IMR-90 (cell line): ENCODE measurements around the gene HSPH1. TPM values are rescaled to one million over a fixed set of nuclear protein-coding genes. Genes with fewer than 3 reads are reported as not detected.

Experiments
- ATAC-seq: fragments of 200-7000 bp; cut with Tn5 transposase; 2 replicates; pipeline ENCODE4 v1.9.1; 2020; ENCODE audit warnings: low read depth, mild to moderate bottlenecking, moderate library complexity
- BruUV-seq: library from RNA; stranded (reverse); fragments of 400-500 nt; replicated peaks from 2 replicates; lab custom pipeline; 2021; lab: Mats Ljungman, UMichigan
- CTCF ChIA-PET: fragments of 300-600 bp; formaldehyde crosslinking; extraction: SDS; loops from one replicate; lab custom pipeline; 2021; ENCODE audit warnings: antibody characterized with exemption; lab: Yijun Ruan, JAX
- POLR2A ChIA-PET: fragments of 300-600 bp; sonication (Branson Sonifier 250); formaldehyde crosslinking; loops from one replicate; lab custom pipeline; 2022; ENCODE audit warnings: antibody characterized with exemption; ENCODE audit not compliant: unreplicated experiment; lab: Charles Lee
- DNase-seq: peaks from one replicate; pipeline ENCODE4 v3.0.0; 2013
- H2AFZ ChIP-seq: replicated peaks from 2 replicates; pipeline ENCODE3; 2013; ENCODE audit warnings: low read length, mild to moderate bottlenecking; ENCODE audit not compliant: poor library complexity
- H2AK5ac ChIP-seq: 2 replicates; pipeline ENCODE4 v1.6.1; 2013; ENCODE audit warnings: low read depth, low read length, inconsistent platforms
- H2AK9ac ChIP-seq: replicated peaks from 2 replicates; pipeline ENCODE3; 2013; ENCODE audit warnings: mild to moderate bottlenecking, low read depth, low read length, moderate library complexity; ENCODE audit not compliant: poor library complexity
- H2BK120ac ChIP-seq: 2 replicates; pipeline ENCODE4 v1.6.1; 2013; ENCODE audit warnings: low read depth, low read length, inconsistent platforms
- H2BK15ac ChIP-seq: 3 replicates; pipeline ENCODE4 v1.6.1; 2013; ENCODE audit warnings: low read depth, low read length, inconsistent platforms
- H2BK20ac ChIP-seq: 2 replicates; pipeline ENCODE4 v1.6.1; 2013; ENCODE audit warnings: low read depth, mild to moderate bottlenecking, inconsistent platforms, low read length, moderate library complexity
- H2BK5ac ChIP-seq: 2 replicates; pipeline ENCODE4 v1.6.1; 2013; ENCODE audit warnings: mild to moderate bottlenecking, low read depth, low read length, inconsistent platforms; ENCODE audit not compliant: poor library complexity, severe bottlenecking
- H3K14ac ChIP-seq: replicated peaks from 2 replicates; pipeline ENCODE4 v1.6.1; 2013; ENCODE audit warnings: low read depth, low read length, inconsistent platforms
- H3K18ac ChIP-seq: 2 replicates; pipeline ENCODE4 v1.6.1; 2013; ENCODE audit warnings: low read depth, low read length, control low read depth
- H3K23ac ChIP-seq: 2 replicates; pipeline ENCODE4 v1.6.1; 2013; ENCODE audit warnings: low read depth, low read length, inconsistent platforms
- H3K27ac ChIP-seq: 2 replicates; pipeline ENCODE4 v1.5.1; 2013; ENCODE audit warnings: mild to moderate bottlenecking, control low read depth, low read length; ENCODE audit not compliant: insufficient read depth
- H3K27me3 ChIP-seq: 2 replicates; pipeline ENCODE4 v1.6.1; 2013; ENCODE audit warnings: low read length; ENCODE audit not compliant: control insufficient read depth, insufficient read depth
- H3K36me3 ChIP-seq: 2 replicates; pipeline ENCODE4 v1.6.1; 2013; ENCODE audit warnings: low read length, mixed read lengths; ENCODE audit not compliant: control insufficient read depth, insufficient read depth
- H3K4ac ChIP-seq: 2 replicates; pipeline ENCODE4 v1.6.1; 2013; ENCODE audit warnings: low read depth, low read length, inconsistent platforms
- H3K4me1 ChIP-seq: 2 replicates; pipeline ENCODE4 v1.6.1; 2013; ENCODE audit warnings: low read length, mixed read lengths; ENCODE audit not compliant: control insufficient read depth, insufficient read depth
- H3K4me2 ChIP-seq: 2 replicates; pipeline ENCODE4 v1.6.1; 2013; ENCODE audit warnings: low read depth, mild to moderate bottlenecking, control low read depth, low read length, moderate library complexity
- H3K4me3 ChIP-seq: 2 replicates; pipeline ENCODE4 v1.5.1; 2013; ENCODE audit warnings: low read depth, mild to moderate bottlenecking, control low read depth, low read length, moderate library complexity; ENCODE audit not compliant: insufficient read depth
- H3K56ac ChIP-seq: 2 replicates; pipeline ENCODE4 v1.6.1; 2013; ENCODE audit warnings: low read length, inconsistent platforms; ENCODE audit not compliant: insufficient read depth; ENCODE audit errors: extremely low read depth
- H3K79me1 ChIP-seq, 2 experiments: 2 replicates each; pipeline ENCODE4 v1.6.1; 2013; ENCODE audit warnings: low read length in 2 of 2, inconsistent platforms in 1 of 2, low read depth in 1 of 2
- H3K9ac ChIP-seq: 2 replicates; pipeline ENCODE4 v1.6.1; 2013; ENCODE audit warnings: low read depth, low read length, control low read depth
- H3K9me1 ChIP-seq: 2 replicates; pipeline ENCODE4 v1.6.1; 2013; ENCODE audit warnings: low read length, inconsistent platforms; ENCODE audit not compliant: insufficient read depth
- H3K9me3 ChIP-seq: 2 replicates; pipeline ENCODE4 v1.6.1; 2013; ENCODE audit warnings: low read length; ENCODE audit not compliant: control insufficient read depth, insufficient read depth
- H4K20me1 ChIP-seq: 2 replicates; pipeline ENCODE4 v1.6.1; 2013; ENCODE audit warnings: low read length, inconsistent platforms; ENCODE audit not compliant: insufficient read depth
- H4K5ac ChIP-seq: 2 replicates; pipeline ENCODE4 v1.6.1; 2013; ENCODE audit warnings: mild to moderate bottlenecking, low read depth, low read length, control low read depth
- H4K8ac ChIP-seq, 2 experiments: 2 replicates each; pipeline ENCODE4 v1.6.1; 2013; ENCODE audit warnings: low read depth in 2 of 2, low read length in 2 of 2, control low read depth in 1 of 2, inconsistent platforms in 1 of 2
- H4K91ac ChIP-seq: 2 replicates; pipeline ENCODE4 v1.6.1; 2013; ENCODE audit warnings: low read depth, low read length, inconsistent platforms; ENCODE audit not compliant: insufficient read depth
- CEBPB ChIP-seq: IDR thresholded peaks from 2 replicates; pipeline ENCODE4 v1.6.1; 2012; ENCODE audit warnings: low read depth, low read length, improper control_type of control experiment
- FOS ChIP-seq: fragments of 150-350 bp; IDR thresholded peaks from 2 replicates; pipeline ENCODE4 v1.6.1; 2016; ENCODE audit warnings: low read depth, low read length
- MAFK ChIP-seq: IDR thresholded peaks from 2 replicates; pipeline ENCODE4 v1.6.1; 2012; ENCODE audit warnings: low read depth, low read length, improper control_type of control experiment
- RCOR1 ChIP-seq: IDR thresholded peaks from 2 replicates; pipeline ENCODE4 v1.6.1; 2012; ENCODE audit warnings: mild to moderate bottlenecking, low read length, improper control_type of control experiment; ENCODE audit not compliant: insufficient replicate concordance
- SMC3 ChIP-seq: fragments of 150-350 bp; IDR thresholded peaks from 2 replicates; pipeline ENCODE4 v1.6.1; 2016; ENCODE audit warnings: low read depth, mild to moderate bottlenecking, antibody characterized with exemption, low read length, moderate library complexity
- WGBS, 2 experiments: methylation state at CpG; one replicate each; pipeline versions ENCODE4 v1.1.5 to v1.1.7; 2013; ENCODE audit warnings: missing lambda C conversion rate in 2 of 2; ENCODE audit not compliant: insufficient read length in 1 of 2; ENCODE audit errors: extremely low coverage in 2 of 2; 5-methylcytosine and 5-hydroxymethylcytosine counted together
- dilution Hi-C: fragments of 300-500 bp; cut with HindIII; formaldehyde crosslinking; loops from one replicate; pipeline ENCODE4 v1.14.3; 2018; ENCODE audit warnings: low sequenced_read_pairs; ENCODE audit not compliant: unreplicated experiment
- in situ Hi-C: fragments of 300-500 bp; cut with MboI; formaldehyde crosslinking; loops from 3 replicates; pipeline ENCODE4 v1.14.3; 2019; ENCODE audit warnings: low sequenced_read_pairs, inconsistent platforms, mixed read lengths
- intact Hi-C: fragments of 100-400 bp; cut with micrococcal nuclease; formaldehyde crosslinking; loops from 2 replicates; pipeline ENCODE4 v1.10.0; 2022
- polyA plus RNA-seq, 3 experiments: library from polyadenylated mRNA; depleted of rRNA; stranded (reverse); fragments of >200 nt; gene quantifications; 2 replicates each; pipeline ENCODE4 v1.2.3, GENCODE V29; 2012; ENCODE audit warnings: low replicate concordance in 1 of 3
- total RNA-seq: library from RNA; depleted of rRNA; stranded (reverse); fragments of >200 nt; gene quantifications from 2 replicates; pipeline ENCODE4 v1.2.3, GENCODE V29; 2012
- TF ChIP-seq, protein P1 (sequence below): fragments of 150-350 bp; IDR thresholded peaks from 2 replicates; pipeline ENCODE4 v1.6.1; 2017; ENCODE audit warnings: mild to moderate bottlenecking, antibody characterized with exemption, low read length, low read depth
- TF ChIP-seq, protein P2 (sequence below): conservative IDR thresholded peaks from 2 replicates; pipeline ENCODE4 v1.5.1; 2012; ENCODE audit warnings: mild to moderate bottlenecking, low read depth, low read length, improper control_type of control experiment

The HSPH1 gene
- total and polyA plus RNA-seq, 2 of the 4 experiments (the other 2 are of a cell fraction) = 36.8 to 40.3 TPM

DNA sequence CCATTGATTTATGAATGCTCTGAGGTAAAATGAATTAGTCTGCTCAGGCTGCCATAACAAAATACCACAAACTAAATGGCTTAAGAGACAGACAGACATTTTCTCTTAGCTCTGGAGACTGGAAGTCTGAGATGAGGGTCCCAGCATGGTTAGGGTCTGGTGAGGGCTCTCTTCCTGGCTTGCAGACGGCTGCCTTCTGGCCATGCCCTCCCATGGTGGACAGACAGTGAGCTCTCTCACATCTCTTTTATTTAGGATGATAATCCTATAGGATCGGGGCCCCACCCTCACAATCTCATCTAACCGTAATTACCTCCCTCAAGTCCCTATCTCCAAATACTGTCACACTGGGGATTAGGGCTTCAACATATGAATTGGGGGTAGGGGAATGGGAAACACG, 47.1 kb downstream of the HSPH1 start:
- in situ Hi-C loops = no loop called here
- TF ChIP-seq RCOR1 (no peak), SMC3 (no peak), FOS (no peak), MAFK (no peak), CEBPB (no peak)
- TF ChIP-seq, protein P1, sequence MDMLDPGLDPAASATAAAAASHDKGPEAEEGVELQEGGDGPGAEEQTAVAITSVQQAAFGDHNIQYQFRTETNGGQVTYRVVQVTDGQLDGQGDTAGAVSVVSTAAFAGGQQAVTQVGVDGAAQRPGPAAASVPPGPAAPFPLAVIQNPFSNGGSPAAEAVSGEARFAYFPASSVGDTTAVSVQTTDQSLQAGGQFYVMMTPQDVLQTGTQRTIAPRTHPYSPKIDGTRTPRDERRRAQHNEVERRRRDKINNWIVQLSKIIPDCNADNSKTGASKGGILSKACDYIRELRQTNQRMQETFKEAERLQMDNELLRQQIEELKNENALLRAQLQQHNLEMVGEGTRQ = no peak
- TF ChIP-seq, protein P2, sequence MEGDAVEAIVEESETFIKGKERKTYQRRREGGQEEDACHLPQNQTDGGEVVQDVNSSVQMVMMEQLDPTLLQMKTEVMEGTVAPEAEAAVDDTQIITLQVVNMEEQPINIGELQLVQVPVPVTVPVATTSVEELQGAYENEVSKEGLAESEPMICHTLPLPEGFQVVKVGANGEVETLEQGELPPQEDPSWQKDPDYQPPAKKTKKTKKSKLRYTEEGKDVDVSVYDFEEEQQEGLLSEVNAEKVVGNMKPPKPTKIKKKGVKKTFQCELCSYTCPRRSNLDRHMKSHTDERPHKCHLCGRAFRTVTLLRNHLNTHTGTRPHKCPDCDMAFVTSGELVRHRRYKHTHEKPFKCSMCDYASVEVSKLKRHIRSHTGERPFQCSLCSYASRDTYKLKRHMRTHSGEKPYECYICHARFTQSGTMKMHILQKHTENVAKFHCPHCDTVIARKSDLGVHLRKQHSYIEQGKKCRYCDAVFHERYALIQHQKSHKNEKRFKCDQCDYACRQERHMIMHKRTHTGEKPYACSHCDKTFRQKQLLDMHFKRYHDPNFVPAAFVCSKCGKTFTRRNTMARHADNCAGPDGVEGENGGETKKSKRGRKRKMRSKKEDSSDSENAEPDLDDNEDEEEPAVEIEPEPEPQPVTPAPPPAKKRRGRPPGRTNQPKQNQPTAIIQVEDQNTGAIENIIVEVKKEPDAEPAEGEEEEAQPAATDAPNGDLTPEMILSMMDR = no peak
- 60% methylated on average over 1 of the region's 4 CpGs; no CpG with 5 or more reads in 1 of the 2 experiments for WGBS, 2 experiments

More for the DNA sequence above, 47.1 kb downstream of the HSPH1 start:
- H3K18ac ChIP-seq = no peak overlapping the region
- peaks cover 6% of the 10 kb centered on the region for H3K4me1 ChIP-seq
- no peak overlapping the region for H2BK5ac ChIP-seq
- no peaks in the 10 kb centered on the region for H3K36me3 ChIP-seq
- H2AK9ac ChIP-seq = no peak overlapping the region
- no peak overlapping the region for H3K4me2 ChIP-seq
- DNase-seq (no peak), ATAC-seq (no peak)
- POLR2A ChIA-PET = no interaction called here
- no peak overlapping the region for H3K4ac ChIP-seq
- intact Hi-C loops = no loop called here
- no peak overlapping the region for H3K14ac ChIP-seq
- no peak overlapping the region for H4K8ac ChIP-seq
- H3K27me3 ChIP-seq = peaks cover 60% of the 10 kb centered on the region
- dilution Hi-C loops = no loop called here
- no peak overlapping the region for H3K56ac ChIP-seq
- H4K20me1 ChIP-seq = no peaks in the 10 kb centered on the region
- H2BK15ac ChIP-seq = no peak overlapping the region
- no peak overlapping the region for H4K91ac ChIP-seq
- no TSS peak for BruUV-seq
- H3K23ac ChIP-seq = no peak overlapping the region
- H4K5ac ChIP-seq = no peak overlapping the region
- no peaks in the 10 kb centered on the region for H3K9me1 ChIP-seq
- H3K27ac ChIP-seq = no peak overlapping the region
- H3K79me1 ChIP-seq = no peaks in the 10 kb centered on the region
- H3K9me3 ChIP-seq = no peaks in the 10 kb centered on the region
- H2BK20ac ChIP-seq = no peak overlapping the region
- no peak overlapping the region for H3K4me3 ChIP-seq
- no peak overlapping the region for H2AK5ac ChIP-seq
- H2AFZ ChIP-seq = no peak overlapping the region
- CTCF ChIA-PET = interaction anchor here (1.2 kb wide), 1 partner anchor 10 kb away, joined by 3 read pairs; no protein-coding TSS in a partner anchor
- H2BK120ac ChIP-seq = no peak overlapping the region
- no peak overlapping the region for H3K9ac ChIP-seq
